ENCODE measurements around the gene BSDC1.
A peak's percentile ranks its signal among the peaks of the same experiment; 100 is the strongest.

The BSDC1 gene

GRCh38 chr1:32393832-32394140 lies 455 bp downstream of the BSDC1 start:
- peak; percentile 11 for DNase-seq (ENCODE audit: low spot score)

- no peak for DNase-seq (ENCODE audit: low spot score)
These were observed 1.1 kb downstream of the BSDC1 start for GRCh38 chr1:32393136-32393535.

- DNase-seq (ENCODE audit: low spot score) = no peak
These were observed 1.9 kb downstream of the BSDC1 start for GRCh38 chr1:32392325-32392724.

- no peak for DNase-seq (ENCODE audit: low spot score)
These were observed 3.1 kb downstream of the BSDC1 start for GRCh38 chr1:32390904-32391870.

GRCh38 chr1:32388641-32389040 lies 5.6 kb downstream of the BSDC1 start:
- DNase-seq (ENCODE audit: low spot score) = no peak

GRCh38 chr1:32386676-32387392 lies 7.4 kb downstream of the BSDC1 start:
- no peak for DNase-seq (ENCODE audit: low spot score)

- DNase-seq (ENCODE audit: low spot score) = no peak
These were observed 14.2 kb downstream of the BSDC1 start for GRCh38 chr1:32380057-32380456.

GRCh38 chr1:32377541-32378220 lies 16.6 kb downstream of the BSDC1 start:
- DNase-seq (ENCODE audit: low spot score) = no peak

GRCh38 chr1:32376199-32376598 lies 18.0 kb downstream of the BSDC1 start:
- DNase-seq (ENCODE audit: low spot score) = no peak

- DNase-seq (ENCODE audit: low spot score) = no peak
These were observed 20.1 kb downstream of the BSDC1 start for GRCh38 chr1:32373996-32374592.

GRCh38 chr1:32372149-32372756 lies 22.0 kb downstream of the BSDC1 start:
- DNase-seq (ENCODE audit: low spot score) = no peak

GRCh38 chr1:32367912-32368635 lies 26.2 kb downstream of the BSDC1 start:
- no peak for DNase-seq (ENCODE audit: low spot score)

- DNase-seq (ENCODE audit: low spot score) = no peak
These were observed 28.8 kb downstream of the BSDC1 start for GRCh38 chr1:32365445-32365844.

- DNase-seq (ENCODE audit: low spot score) = no peak
These were observed 29.4 kb downstream of the BSDC1 start for GRCh38 chr1:32364836-32365235.

- no peak for DNase-seq (ENCODE audit: low spot score)
These were observed 30.5 kb downstream of the BSDC1 start for GRCh38 chr1:32363713-32364112.

GRCh38 chr1:32362474-32363313 lies 31.5 kb downstream of the BSDC1 start, which contains the start of the genes FAM229A and TSSK3:
Gene FAM229A (minus strand): TSS chr1:32362485. CDS start chr1:32362091, 394 bp downstream.
Gene TSSK3 (plus strand): TSS chr1:32362539. CDS start chr1:32362702, 163 bp downstream.
- no peak for DNase-seq (ENCODE audit: low spot score)

- peak; percentile 61 for DNase-seq (ENCODE audit: low spot score)
These were observed 32.4 kb downstream of the BSDC1 start for GRCh38 chr1:32361674-32362473.

- DNase-seq (ENCODE audit: low spot score) = no peak
These were observed 33.0 kb downstream of the BSDC1 start for GRCh38 chr1:32361308-32361673.

- DNase-seq (ENCODE audit: low spot score) = no peak
These were observed 35.8 kb downstream of the BSDC1 start for GRCh38 chr1:32358435-32358834.

Data from putamen (tissue), 1 donor.